EH (cell line): ENCODE measurements around the gene BRD7.

Experiments
- DNase-seq: peaks from one replicate; pipeline ENCODE4 v3.0.0-alpha.2; 2015; ENCODE audit warnings: low read depth

Gene BRD7

DNA sequence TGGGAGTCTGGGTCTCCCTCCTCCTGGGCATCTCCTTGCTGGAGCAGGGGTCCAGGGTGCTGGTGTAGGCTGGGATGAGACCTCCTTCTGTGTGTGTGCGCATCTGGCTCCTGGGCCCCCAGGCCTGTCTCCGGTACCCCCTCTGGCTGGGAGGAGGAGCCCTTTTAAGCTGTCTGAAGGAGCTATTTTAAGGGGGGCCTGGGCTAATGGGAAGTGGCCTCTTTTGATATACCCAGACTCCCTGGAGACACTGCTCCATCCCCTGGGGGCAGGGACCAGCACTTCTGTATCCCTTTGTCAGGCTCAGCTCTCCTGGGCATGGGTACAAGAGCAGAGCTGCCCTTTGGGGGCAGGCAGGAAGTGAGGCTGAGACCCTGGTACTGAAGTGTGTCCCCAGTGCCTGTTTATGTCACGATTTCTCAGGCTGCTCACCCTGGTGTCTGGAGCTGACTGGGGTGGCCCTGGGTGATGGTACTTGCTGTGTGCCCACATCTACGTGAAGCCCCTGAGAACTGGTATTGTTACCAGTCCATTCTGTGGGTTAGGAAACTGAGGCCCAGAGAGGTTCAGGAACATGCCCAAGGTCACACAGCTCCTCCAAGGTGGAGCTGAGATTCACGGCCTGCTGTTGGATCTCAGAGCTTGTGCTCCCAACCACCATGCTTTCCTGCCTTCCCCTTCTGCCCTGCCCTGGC is 96.0 kb downstream of the BRD7 start:
- no peak for DNase-seq

DNA sequence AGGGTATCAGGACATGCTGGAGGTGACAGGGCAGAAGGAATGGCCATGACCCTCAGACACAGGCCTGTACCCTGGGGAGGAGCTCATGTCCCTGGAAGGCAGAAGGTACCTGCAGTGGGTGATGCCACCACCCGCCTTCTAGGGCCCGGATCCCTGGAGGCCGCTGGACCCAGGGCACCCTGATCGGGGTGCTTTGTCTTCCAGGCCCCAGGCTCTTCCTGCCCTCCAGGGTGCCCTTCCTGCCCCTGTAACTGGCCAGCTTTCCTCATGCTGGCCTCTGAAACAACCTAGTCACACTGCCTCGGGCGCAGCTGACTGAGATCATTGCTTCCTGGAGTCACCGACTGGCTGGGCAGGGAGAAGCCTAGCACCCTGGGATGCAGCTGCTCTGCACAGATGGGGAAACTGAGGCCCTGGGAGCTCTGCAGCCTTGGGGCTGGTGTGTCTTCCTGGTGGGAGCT is 96.6 kb downstream of the BRD7 start:
- DNase-seq: peak; percentile 25

GRCh38 chr16:50271148-50272041 is 97.4 kb downstream of the BRD7 start:
- DNase-seq: no peak

DNA sequence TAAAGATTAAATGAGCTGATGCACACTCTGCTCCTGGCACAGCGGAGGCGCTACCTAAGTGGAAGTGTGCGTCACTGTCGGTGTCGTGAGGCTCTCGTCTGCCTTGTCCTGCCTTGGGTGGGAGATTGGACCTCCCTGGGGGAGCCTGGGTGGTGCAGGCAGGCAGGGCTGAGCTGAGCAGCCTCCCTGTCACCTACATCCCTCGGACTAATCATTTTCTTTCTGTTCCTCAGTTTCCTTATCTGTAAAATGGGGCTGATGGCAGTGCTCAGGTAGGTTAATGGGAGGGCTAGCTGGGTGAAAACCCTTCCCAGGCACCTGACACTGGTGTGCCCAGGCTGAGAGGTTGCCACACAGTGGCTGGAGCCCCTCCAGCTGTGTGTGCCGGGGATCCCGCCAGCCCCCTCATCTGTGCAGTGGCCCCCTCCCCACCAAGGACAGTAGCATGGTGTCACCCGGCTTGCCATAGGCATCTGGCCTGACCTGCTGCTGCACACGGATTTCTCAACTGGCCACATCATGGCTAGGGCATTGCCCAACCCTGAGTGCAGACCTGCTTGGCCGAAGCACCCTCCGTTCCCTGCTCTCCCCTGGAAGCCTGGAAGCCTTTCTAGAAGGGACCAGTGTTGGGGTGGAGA is 98.2 kb downstream of the BRD7 start:
- no peak for DNase-seq

- no peak for DNase-seq
Measured at GRCh38 chr16:50269769-50270509, 98.8 kb downstream of the BRD7 start.

DNA sequence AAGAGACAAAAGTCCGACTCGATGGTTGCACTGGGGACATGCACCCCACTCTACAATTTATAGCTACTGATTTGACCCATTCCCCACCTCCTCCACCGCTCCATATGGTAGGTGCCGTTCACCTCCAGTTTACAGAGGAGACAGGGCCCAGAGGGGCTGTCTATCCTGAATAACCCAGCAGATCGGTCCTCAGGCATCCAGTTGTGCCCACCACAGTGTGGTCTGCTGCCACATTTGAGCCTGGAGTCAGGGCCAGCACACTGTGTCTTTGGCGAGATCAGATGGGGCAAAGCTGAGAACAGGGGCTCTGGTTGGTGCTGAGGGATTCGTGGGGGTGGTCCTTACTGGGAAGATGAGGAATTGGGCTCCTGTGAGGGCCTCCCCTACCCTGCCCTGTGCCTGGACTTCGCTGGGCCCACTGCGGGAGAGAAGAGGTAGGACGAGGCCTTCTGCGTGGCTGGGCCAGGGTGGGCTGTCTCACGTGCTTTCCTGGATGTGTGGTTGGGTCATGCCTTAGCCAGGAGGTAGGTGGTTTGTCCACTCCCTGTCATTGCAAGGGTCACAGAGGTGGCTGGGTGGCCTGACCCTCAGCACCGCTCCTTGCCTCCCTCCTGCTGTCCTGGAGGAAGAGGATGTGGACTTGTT is 99.6 kb downstream of the BRD7 start:
- no peak for DNase-seq

GRCh38 chr16:50268352-50268751 is 100.4 kb downstream of the BRD7 start:
- DNase-seq: no peak

GRCh38 chr16:50267651-50268050 is 101.1 kb downstream of the BRD7 start:
- DNase-seq: no peak

DNA sequence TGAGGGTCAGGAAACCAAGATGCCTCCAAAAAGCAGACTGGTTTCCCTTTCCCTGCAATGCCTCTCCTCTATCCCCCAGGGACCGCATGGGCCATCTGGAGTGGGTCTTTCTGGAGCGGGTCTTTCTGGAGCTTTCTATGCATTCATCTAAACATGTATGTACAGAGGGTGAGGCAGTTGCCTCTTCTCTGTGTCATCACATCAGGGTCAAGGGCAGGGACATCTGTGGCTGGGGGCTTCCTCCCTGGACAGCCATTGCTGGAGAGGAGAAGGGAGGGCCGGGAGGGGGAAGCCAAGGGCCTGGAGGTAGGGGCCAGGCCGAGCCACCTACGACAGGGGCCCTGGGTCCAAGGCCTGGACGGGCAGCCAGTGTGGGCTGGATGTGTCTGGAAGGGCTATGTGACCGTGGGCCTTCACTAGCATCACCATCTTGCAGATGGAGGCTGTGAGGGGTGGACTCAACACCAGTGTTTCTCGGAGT is 101.6 kb downstream of the BRD7 start:
- DNase-seq: no peak

- peak; percentile 89 for DNase-seq
Measured at GRCh38 chr16:50266337-50267091, 102.3 kb downstream of the BRD7 start, which contains the start of gene ADCY7. TSS of gene ADCY7 (plus strand) at chr16:50266551. CDS start at chr16:50288180, 21,629 bp downstream.
